ENCODE measurements around the gene TLE2.
"Not testable (repeated sequence)": the region's sequence is repeated elsewhere in the genome, so short reads cannot be mapped to it uniquely, and the experiment has no call there.

Gene TLE2

GRCh38 chr19:3055741-3056416, 26.8 kb upstream of the TLE2 start:
- DNase-seq (ENCODE audit: low spot score) = no peak

- DNase-seq (ENCODE audit: low spot score) = no peak
Measured at GRCh38 chr19:3054972-3055740, 26.1 kb upstream of the TLE2 start.

- DNase-seq (ENCODE audit: low spot score) = no peak
Measured at GRCh38 chr19:3054265-3054971, 25.3 kb upstream of the TLE2 start.

GRCh38 chr19:3053780-3054179, 24.7 kb upstream of the TLE2 start:
- DNase-seq (ENCODE audit: low spot score) = no peak

GRCh38 chr19:3053218-3053621, 24.1 kb upstream of the TLE2 start:
- no peak for DNase-seq (ENCODE audit: low spot score)

GRCh38 chr19:3050016-3050415, 20.9 kb upstream of the TLE2 start:
- not testable (repeated sequence) for DNase-seq (ENCODE audit: low spot score)

- DNase-seq (ENCODE audit: low spot score) = no peak
Measured at GRCh38 chr19:3049089-3049488, 20.0 kb upstream of the TLE2 start.

GRCh38 chr19:3048190-3048533, 19.1 kb upstream of the TLE2 start:
- DNase-seq (ENCODE audit: low spot score) = no peak

GRCh38 chr19:3047496-3048189, 18.6 kb upstream of the TLE2 start:
- DNase-seq (ENCODE audit: low spot score) = no peak

- no peak for DNase-seq (ENCODE audit: low spot score)
Measured at GRCh38 chr19:3046698-3047495, 17.8 kb upstream of the TLE2 start.

- no peak for DNase-seq (ENCODE audit: low spot score)
Measured at GRCh38 chr19:3045885-3046697, 17.0 kb upstream of the TLE2 start.

GRCh38 chr19:3045191-3045590, 16.1 kb upstream of the TLE2 start:
- DNase-seq (ENCODE audit: low spot score) = no peak

- no peak for DNase-seq (ENCODE audit: low spot score)
Measured at GRCh38 chr19:3042621-3043267, 13.7 kb upstream of the TLE2 start.

GRCh38 chr19:3041761-3042620, 12.9 kb upstream of the TLE2 start:
- DNase-seq (ENCODE audit: low spot score) = no peak

GRCh38 chr19:3041327-3041726, 12.2 kb upstream of the TLE2 start:
- no peak for DNase-seq (ENCODE audit: low spot score)

- no peak for DNase-seq (ENCODE audit: low spot score)
Measured at GRCh38 chr19:3039641-3040077, 10.6 kb upstream of the TLE2 start.

- DNase-seq (ENCODE audit: low spot score) = no peak
Measured at GRCh38 chr19:3039125-3039524, 10.0 kb upstream of the TLE2 start.

GRCh38 chr19:3038214-3038613, 9.1 kb upstream of the TLE2 start:
- no peak for DNase-seq (ENCODE audit: low spot score)

- DNase-seq (ENCODE audit: low spot score) = not testable (repeated sequence)
Measured at GRCh38 chr19:3036977-3037544, 8.0 kb upstream of the TLE2 start.
